Small intestine (tissue), 7 donors: ENCODE data around the gene HELZ2. TPM values are rescaled to one million over a fixed set of nuclear protein-coding genes. Genes with fewer than 3 reads are reported as not detected.
A peak's percentile ranks its signal among the peaks of the same experiment; 100 is the strongest.

ENCODE experiments used
- DNase-seq, 2 donors: peaks; one replicate each; pipeline versions ENCODE4 v3.0.0 to v3.0.0-alpha.2; 2013
- FAIRE-seq: peaks from 2 replicates; lab custom pipeline; 2012; peaks lifted over from hg19 to GRCh38; lab: Jason Lieb, UNC
- H3K27ac ChIP-seq, 3 donors: one replicate each; pipeline ENCODE4 v1.5.1; 2013; ENCODE audit warnings: low read length in 2 of 3, mild to moderate bottlenecking in 2 of 3, control low read depth in 1 of 3, inconsistent platforms in 1 of 3, low read depth in 1 of 3, moderate library complexity in 1 of 3
- H3K27me3 ChIP-seq, 3 donors: one replicate each; pipeline ENCODE4 v1.6.1; 2013; ENCODE audit warnings: low read length in 3 of 3, inconsistent platforms in 1 of 3; ENCODE audit not compliant: control insufficient read depth in 3 of 3, insufficient read depth in 3 of 3
- H3K36me3 ChIP-seq, 3 donors: one replicate each; pipeline ENCODE4 v1.6.1; 2013; ENCODE audit warnings: low read length in 3 of 3, inconsistent platforms in 1 of 3, low read depth in 1 of 3, mild to moderate bottlenecking in 1 of 3, moderate library complexity in 1 of 3; ENCODE audit not compliant: control insufficient read depth in 3 of 3, insufficient read depth in 2 of 3
- H3K4me1 ChIP-seq, 3 donors: one replicate each; pipeline ENCODE4 v1.6.1; 2013; ENCODE audit warnings: low read length in 2 of 3, inconsistent platforms in 1 of 3, low read depth in 1 of 3, mild to moderate bottlenecking in 1 of 3, moderate library complexity in 1 of 3; ENCODE audit not compliant: control insufficient read depth in 3 of 3, insufficient read depth in 2 of 3
- H3K4me3 ChIP-seq, 3 donors: one replicate each; pipeline ENCODE4 v1.5.1; 2013; ENCODE audit warnings: low read length in 3 of 3, control low read depth in 1 of 3, inconsistent platforms in 1 of 3, low read depth in 1 of 3, mild to moderate bottlenecking in 1 of 3, moderate library complexity in 1 of 3
- H3K9me3 ChIP-seq, 2 donors: one replicate each; pipeline ENCODE4 v1.6.1; 2013; ENCODE audit warnings: low read depth in 1 of 2, low read length in 1 of 2; ENCODE audit not compliant: control insufficient read depth in 2 of 2, insufficient read depth in 1 of 2
- WGBS, 3 donors: extraction: QIAGEN DNeasy Blood & Tissue Kit; methylation state at CpG; one replicate each; pipeline ENCODE4 v1.1.7; 2013; 5-methylcytosine and 5-hydroxymethylcytosine counted together
- polyA plus RNA-seq, 4 donors: library from polyadenylated mRNA; stranded (reverse) in 3 of 4; unstranded in 1 of 4; fragments of 200-250 nt in 3 of 4; fragments of 120-200 nt in 1 of 4; gene quantifications; one replicate each; pipeline versions ENCODE4 v1.2.1 to v1.2.3, GENCODE V29; 2013
- donor health status: healthy with polysubstance abuse.
- donor health status: control.
- donor health status: control.
- donor health status: Bipolar disorder and iron deficiency.
- donor health status: healthy.

Gene HELZ2
- polyA plus RNA-seq, 4 donors, result 3.8 to 14.2 (median 9.4) TPM

DNA sequence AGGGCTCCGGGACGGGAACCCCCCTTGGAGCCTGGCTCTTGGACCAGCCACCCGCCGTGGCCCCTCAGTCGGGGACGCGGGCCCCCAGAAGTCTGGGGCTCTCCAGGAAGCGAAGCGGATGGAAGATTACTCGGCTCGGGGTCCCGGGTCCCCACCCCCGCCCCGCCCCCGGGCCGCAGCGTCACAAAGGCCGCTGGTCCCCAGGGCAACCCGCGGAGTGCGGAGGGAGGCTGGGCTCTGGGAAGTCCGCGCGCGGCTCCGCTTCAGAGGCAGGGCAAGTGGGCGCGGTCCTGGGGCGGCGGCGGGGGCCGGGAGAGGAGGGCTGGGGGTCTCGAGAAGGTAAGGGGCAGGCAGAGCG lies 20.1 kb downstream of the HELZ2 start, which contains the start of gene FNDC11:
Gene FNDC11, plus strand, starts transcription at position 227 of the 358 bp plus-strand sequence. CDS start 1,505 bp downstream, outside the sequence.
- FAIRE-seq, result no peak
- no peak within 1 kb of the TSS for H3K27ac ChIP-seq
- peaks cover 0 to 4% (median 0%) of the 10 kb centered on the region in 3 donors for H3K36me3 ChIP-seq
- WGBS, 3 donors, result 2 to 4% (median 2%) methylated on average over 26 to 34 of the region's 34 CpGs
- H3K4me3 ChIP-seq, result peak within 1 kb of the TSS in 2 of 3 donors; percentile 44 to 51
- H3K27me3 ChIP-seq, result peaks cover 0 to 22% (median 5%) of the 10 kb centered on the region in 3 donors
- DNase-seq, result peak in 1 of 2 donors; percentile 71
- H3K4me1 ChIP-seq, result peaks cover 0 to 7% (median 0%) of the 10 kb centered on the region in 3 donors
- H3K9me3 ChIP-seq, result peaks cover 0 to 4% of the 10 kb centered on the region in 2 donors

DNA sequence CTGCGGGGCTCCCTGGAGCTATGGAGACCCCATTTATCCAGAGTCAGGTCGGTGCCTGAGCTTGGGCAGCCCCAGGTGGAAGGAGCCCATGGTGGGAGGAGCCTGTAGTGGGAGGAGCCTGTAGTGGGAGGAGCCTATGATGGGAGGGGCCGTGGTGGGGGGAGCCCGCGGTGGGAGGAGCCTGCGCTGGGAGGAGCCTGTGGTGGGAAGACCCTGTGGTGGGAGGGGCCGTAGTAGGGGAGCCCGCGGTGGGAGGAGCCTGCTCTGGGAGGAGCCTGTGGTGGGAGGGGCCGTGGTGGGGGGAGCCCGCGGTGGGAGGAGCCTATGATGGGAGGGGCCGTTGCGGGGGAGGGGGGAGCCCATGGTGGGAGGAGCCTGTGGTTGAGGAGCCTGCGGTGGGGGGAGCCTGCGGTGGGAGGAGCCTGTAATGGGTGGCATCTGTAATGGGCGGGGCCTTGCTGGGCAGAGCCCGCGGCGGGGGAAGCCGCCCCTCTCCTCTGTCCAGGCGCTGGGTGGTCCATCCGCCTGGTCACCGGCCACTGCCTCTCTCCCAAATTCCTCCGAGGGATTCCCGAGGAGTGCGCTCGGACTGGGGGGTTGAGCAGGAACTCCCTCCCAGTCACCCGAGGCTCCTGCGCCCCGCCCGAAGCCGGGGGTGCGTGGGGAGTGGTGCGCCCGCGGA lies 20.6 kb downstream of the HELZ2 start:
- Histone ChIP-seq H3K9me3 (peaks cover 0 to 4% of the 10 kb centered on the region in 2 donors), H3K27ac (no peak overlapping the region), H3K4me3 (peak overlapping the region in 2 of 3 donors; percentile 44 to 51), H3K36me3 (no peaks in the 10 kb centered on the region), H3K4me1 (peaks cover 0 to 7% (median 0%) of the 10 kb centered on the region in 3 donors), H3K27me3 (peaks cover 0 to 27% (median 5%) of the 10 kb centered on the region in 3 donors)
- FAIRE-seq, result no peak
- WGBS, 3 donors, result 2 to 4% (median 4%) methylated on average over 28 to 36 of the region's 37 CpGs
- peak in 1 of 2 donors; percentile 66 for DNase-seq

DNA sequence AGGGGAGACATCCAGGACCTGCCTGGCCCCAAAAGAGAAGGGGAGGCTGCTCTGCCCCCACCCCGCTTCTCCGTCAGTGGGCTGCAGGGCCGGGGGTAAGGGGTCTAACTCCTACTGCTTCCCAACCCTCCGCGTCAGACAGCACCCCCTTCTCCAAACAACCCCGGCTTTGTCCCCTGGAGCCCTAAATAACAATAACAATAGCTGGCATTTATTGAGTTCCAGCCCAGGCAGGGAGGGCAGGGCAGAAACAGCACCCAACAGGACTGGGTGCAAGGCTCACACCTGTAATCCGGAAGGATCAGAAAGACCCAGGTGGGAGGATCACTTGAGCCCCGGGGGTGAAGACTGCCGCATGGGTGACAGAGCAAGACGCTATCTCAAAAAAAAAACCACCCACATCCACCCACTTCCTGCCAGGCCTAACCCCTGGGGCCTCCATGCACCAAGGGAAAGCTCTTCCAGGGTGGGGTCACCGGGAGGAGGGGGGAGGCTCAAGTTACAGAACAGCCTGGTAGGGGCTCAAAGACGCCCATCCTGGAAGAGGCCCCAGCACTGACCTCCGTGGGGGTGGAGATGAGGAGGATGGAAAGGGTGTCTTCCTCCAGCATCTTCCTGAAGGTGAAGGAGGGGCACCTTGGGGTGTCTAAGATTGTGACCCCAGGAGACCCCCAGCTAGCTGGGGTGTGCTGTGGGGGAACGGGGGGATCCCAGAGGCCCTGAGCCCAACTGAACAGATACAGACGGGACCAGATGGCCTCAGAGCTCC lies 21.4 kb downstream of the HELZ2 start:
- H3K4me3 ChIP-seq, result no peak overlapping the region
- H3K4me1 ChIP-seq, result peaks cover 0 to 7% (median 0%) of the 10 kb centered on the region in 3 donors
- peaks cover 0 to 4% of the 10 kb centered on the region in 2 donors for H3K9me3 ChIP-seq
- H3K36me3 ChIP-seq, result no peaks in the 10 kb centered on the region
- no peak overlapping the region for H3K27ac ChIP-seq
- peaks cover 0 to 33% (median 5%) of the 10 kb centered on the region in 3 donors for H3K27me3 ChIP-seq
- FAIRE-seq, result no peak
- DNase-seq, result no peak
- 25 to 30% (median 28%) methylated on average over 14 to 15 of the region's 15 CpGs for WGBS, 3 donors

DNA sequence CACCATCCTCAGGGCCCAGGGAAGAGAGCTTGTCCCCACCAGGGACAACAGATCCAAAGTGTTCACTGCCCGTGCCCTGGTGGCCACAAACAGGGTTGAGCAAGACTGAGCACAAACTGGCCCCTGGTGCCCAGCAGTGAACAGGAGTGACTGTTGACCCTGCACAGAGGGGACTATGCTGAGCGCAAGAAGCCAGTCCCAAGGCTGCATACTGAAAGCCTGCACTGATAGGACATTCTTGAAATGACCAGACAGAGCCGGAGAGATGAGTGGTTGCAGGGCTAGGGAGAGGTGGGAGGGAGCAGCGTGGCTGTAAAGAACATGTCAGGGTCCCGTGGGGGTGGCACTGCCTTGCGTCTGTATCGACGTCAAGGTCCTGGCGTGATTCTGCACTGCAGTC lies 23.0 kb downstream of the HELZ2 start:
- H3K27me3 ChIP-seq, result peaks cover 5 to 48% (median 8%) of the 10 kb centered on the region in 3 donors
- FAIRE-seq, result no peak

DNA sequence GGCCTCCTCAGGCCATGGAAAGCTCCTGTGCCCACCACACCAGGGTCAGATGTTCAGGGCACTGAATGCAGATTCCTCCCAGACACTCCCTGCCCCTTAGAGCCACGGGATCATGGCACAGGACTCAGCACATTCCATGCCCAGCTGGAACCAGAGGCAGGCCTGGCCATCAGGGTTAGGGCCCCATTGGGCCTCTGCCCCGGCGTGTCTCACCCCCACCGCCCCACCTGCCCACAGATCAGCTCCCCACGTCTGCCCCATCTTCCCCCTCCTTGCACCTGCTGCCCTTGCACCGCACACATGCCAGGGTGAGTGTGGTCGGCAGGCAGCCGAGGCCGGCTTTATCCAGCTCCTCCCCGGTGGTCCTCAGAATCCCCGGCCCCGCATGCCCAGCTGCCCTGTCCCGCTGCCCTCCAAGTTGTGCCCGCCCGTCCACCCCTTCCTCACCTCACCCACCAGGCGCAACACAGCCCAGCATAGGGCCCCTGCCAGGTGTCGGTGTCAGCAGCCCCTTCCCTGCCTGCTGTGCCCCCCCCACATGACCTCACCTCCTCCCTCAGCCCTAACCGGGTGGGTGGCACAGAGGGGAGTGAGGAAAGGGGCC lies 24.3 kb downstream of the HELZ2 start:
- Histone ChIP-seq H3K27ac (no peak overlapping the region), H3K4me3 (no peak overlapping the region), H3K4me1 (peaks cover 0 to 22% (median 0%) of the 10 kb centered on the region in 3 donors), H3K9me3 (peaks cover 0 to 4% of the 10 kb centered on the region in 2 donors), H3K27me3 (peaks cover 5 to 54% (median 8%) of the 10 kb centered on the region in 3 donors), H3K36me3 (no peaks in the 10 kb centered on the region)
- FAIRE-seq (no peak), DNase-seq (no peak)
- 61 to 81% (median 65%) methylated on average over 14 to 18 of the region's 18 CpGs for WGBS, 3 donors

More for the DNA sequence above, 23.0 kb downstream of the HELZ2 start:
- Histone ChIP-seq H3K9me3 (peaks cover 0 to 4% of the 10 kb centered on the region in 2 donors), H3K36me3 (no peaks in the 10 kb centered on the region), H3K4me3 (no peak overlapping the region), H3K4me1 (peaks cover 0 to 9% (median 0%) of the 10 kb centered on the region in 3 donors), H3K27ac (no peak overlapping the region)
- DNase-seq, result no peak
- 45 to 58% (median 52%) methylated on average over 9 of the region's 9 CpGs for WGBS, 3 donors

DNA sequence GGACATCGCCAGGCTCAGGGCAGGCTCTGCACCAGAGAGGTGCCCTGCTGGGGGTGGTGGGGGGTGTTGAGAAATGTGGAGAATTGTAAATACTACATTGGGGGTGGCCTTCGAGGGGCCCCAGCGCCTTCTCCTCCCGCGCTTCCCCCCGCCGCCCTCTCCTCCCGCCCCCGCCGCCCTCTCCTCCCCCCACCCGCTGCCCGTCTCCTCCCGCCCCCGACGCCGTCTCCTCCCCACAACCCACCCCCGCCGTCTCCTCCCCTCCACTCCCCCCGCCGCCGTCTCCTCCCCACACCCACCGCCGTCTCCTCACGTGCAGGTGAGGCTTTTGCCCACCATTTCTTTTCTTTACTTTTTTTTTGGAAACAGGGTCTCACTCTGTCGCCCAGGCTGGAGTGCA lies 25.0 kb downstream of the HELZ2 start:
- Histone ChIP-seq H3K4me1 (peaks cover 0 to 23% (median 0%) of the 10 kb centered on the region in 3 donors), H3K27ac (no peak overlapping the region), H3K27me3 (peaks cover 5 to 50% (median 8%) of the 10 kb centered on the region in 3 donors), H3K9me3 (peaks cover 0 to 4% of the 10 kb centered on the region in 2 donors), H3K4me3 (no peak overlapping the region), H3K36me3 (no peaks in the 10 kb centered on the region)
- FAIRE-seq (no peak), DNase-seq (no peak)
- WGBS, 3 donors, result 20 to 27% (median 22%) methylated on average over 6 to 12 of the region's 25 CpGs

DNA sequence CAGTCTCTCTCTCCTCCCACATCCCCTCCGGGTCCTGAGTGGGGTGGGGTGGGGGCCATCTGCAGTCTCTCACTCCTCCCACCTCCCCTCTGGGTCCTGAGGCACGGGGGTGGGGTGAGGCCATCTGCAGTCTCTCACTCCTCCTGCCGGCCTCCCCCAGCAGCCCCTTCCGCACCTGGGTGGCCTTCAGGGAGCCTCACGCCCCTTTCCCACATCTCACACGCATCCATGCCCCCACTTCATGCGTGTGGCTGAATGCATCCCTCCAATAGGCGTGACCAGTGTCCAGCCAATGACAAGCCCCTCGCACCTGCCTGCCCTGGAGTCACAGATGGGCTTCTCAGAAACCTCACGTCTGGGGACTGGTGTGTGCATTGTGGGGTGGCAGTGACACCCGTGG lies 25.5 kb downstream of the HELZ2 start:
- Histone ChIP-seq H3K4me3 (no peak overlapping the region), H3K36me3 (no peaks in the 10 kb centered on the region), H3K4me1 (peaks cover 0 to 25% (median 0%) of the 10 kb centered on the region in 3 donors), H3K27ac (no peak overlapping the region), H3K27me3 (peaks cover 5 to 47% (median 8%) of the 10 kb centered on the region in 3 donors), H3K9me3 (peaks cover 0 to 4% of the 10 kb centered on the region in 2 donors)
- no peak for FAIRE-seq
- 32 to 47% (median 45%) methylated on average over 10 to 11 of the region's 11 CpGs for WGBS, 3 donors
- no peak for DNase-seq
